ENCODE results near the gene KLHL24. TPM values are rescaled to one million over a fixed set of nuclear protein-coding genes. Genes with fewer than 3 reads are reported as not detected.
"Not testable (repeated sequence)": the region's sequence is repeated elsewhere in the genome, so short reads cannot be mapped to it uniquely, and the experiment has no call there.

Gene KLHL24
- polyA plus RNA-seq, 1 experiment: 11.0 TPM

DNA sequence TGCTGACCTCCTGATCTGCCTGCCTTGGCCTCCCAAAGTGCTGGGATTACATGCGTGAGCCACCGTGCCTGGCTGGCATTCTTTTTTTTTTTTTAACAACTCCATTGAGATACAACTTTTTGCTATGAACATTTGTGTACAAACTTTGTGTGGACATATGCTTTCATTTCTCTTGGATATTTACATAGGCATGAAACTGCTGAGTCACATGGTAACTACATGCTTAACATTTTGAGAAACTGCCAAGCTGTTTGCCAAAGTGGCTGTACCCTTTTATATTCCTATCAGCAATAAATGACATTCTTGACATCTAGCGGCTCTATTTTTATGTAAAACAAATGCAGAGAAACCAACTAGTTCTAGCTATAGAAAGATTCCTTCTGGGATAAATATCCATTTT, 53.5 kb downstream of the KLHL24 start:
- POLR2A ChIA-PET: no interaction called here
- Histone ChIP-seq H3K27me3 (ENCODE audit: control insufficient read depth, insufficient read depth, low read length) (no peaks in the 10 kb centered on the region), H3K36me3 (ENCODE audit: control insufficient read depth, insufficient read depth, low read length) (no peaks in the 10 kb centered on the region), H3K4me3 (ENCODE audit: low read depth, low read length) (no peak overlapping the region)
- CTCF ChIA-PET: no interaction called here
- TF ChIP-seq, protein P1, sequence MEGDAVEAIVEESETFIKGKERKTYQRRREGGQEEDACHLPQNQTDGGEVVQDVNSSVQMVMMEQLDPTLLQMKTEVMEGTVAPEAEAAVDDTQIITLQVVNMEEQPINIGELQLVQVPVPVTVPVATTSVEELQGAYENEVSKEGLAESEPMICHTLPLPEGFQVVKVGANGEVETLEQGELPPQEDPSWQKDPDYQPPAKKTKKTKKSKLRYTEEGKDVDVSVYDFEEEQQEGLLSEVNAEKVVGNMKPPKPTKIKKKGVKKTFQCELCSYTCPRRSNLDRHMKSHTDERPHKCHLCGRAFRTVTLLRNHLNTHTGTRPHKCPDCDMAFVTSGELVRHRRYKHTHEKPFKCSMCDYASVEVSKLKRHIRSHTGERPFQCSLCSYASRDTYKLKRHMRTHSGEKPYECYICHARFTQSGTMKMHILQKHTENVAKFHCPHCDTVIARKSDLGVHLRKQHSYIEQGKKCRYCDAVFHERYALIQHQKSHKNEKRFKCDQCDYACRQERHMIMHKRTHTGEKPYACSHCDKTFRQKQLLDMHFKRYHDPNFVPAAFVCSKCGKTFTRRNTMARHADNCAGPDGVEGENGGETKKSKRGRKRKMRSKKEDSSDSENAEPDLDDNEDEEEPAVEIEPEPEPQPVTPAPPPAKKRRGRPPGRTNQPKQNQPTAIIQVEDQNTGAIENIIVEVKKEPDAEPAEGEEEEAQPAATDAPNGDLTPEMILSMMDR (IDR thresholded peaks at IDR 0.05; ENCODE audit: insufficient read depth, low read depth, low read length): no peak
- DNase-seq (ENCODE audit: low read depth): no peak

DNA sequence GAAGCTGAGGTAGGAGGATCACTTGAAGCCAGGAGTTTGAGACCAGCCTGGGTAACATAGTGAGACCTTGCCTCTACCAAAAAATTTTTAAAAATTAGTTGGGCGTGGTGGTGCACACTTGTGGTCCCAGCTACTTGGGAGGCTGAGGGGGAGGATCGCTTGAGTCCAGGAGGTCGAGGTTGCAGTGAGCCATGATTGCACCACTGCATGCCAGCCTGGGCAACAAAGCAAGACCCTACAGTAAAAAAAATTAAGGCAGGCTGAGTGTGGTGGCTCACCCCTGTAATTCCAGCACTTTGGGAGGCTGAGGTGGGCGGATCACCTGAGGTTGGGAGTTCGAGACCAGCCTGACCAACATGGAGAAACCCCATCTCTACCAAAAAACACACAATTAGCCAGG, 54.2 kb downstream of the KLHL24 start:
- POLR2A ChIA-PET; H3K27me3 ChIP-seq (ENCODE audit: control insufficient read depth, insufficient read depth, low read length): not testable (repeated sequence)

DNA sequence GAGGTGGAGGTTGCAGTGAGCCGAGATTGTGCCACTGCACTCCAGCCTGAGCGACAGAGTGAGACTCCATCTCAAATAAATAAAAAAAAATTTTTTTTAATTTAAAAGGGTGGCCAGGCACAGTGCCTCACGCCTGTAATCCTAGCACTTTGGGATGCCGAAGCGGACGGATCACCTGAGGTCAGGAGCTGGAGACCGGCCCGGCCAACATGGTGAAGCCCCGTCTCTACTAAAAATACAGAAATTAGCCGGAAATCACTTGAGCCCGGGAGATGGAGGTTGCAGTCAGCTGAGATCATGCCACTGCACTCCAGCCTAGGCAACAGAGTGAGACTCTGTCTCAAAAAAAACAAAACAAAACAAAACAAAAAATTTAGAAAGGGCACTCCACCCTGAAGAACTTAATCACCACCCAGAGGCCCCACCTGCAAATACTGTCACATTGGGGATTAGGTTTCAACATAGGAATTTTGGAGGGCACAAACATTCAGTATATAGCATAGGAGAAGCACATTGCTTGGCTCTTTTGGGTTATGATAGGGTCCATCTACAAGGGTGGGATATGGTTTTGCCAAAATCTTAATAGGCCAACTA, 55.1 kb downstream of the KLHL24 start:
- no peaks in the 10 kb centered on the region for H3K36me3 ChIP-seq (ENCODE audit: control insufficient read depth, insufficient read depth, low read length)
- TF ChIP-seq, protein P1 (IDR thresholded peaks at IDR 0.05; ENCODE audit: insufficient read depth, low read depth, low read length): no peak
- DNase-seq (ENCODE audit: low read depth): no peak
- H3K4me3 ChIP-seq (ENCODE audit: low read depth, low read length): no peak overlapping the region
- ChIA-PET POLR2A (no interaction called here), CTCF (no interaction called here)
- no peaks in the 10 kb centered on the region for H3K27me3 ChIP-seq (ENCODE audit: control insufficient read depth, insufficient read depth, low read length)

More for the DNA sequence above, 54.2 kb downstream of the KLHL24 start:
- H3K36me3 ChIP-seq (ENCODE audit: control insufficient read depth, insufficient read depth, low read length); H3K4me3 ChIP-seq (ENCODE audit: low read depth, low read length); CTCF ChIA-PET; DNase-seq (ENCODE audit: low read depth): not testable (repeated sequence)

DNA sequence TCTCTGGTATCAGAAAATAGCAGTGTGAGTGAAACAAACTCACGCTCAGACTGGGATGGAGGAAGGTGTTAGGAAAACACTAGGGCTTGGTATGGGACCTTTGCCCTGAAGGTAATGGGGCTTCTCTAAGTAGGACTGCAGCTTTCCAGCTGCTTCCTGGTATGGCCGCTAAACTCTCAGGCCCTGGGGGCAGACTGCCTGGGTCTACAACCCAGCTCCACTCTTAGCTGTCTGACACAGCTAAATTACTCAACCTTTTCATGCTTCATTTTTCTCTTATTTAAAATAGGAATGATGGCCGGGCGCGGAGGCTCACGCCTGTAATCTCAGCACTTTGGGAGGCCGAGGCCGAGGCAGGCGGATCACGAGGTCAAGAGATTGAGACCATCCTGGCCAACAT, 57.0 kb downstream of the KLHL24 start:
- ChIA-PET CTCF (no interaction called here), POLR2A (no interaction called here)
- Histone ChIP-seq H3K36me3 (ENCODE audit: control insufficient read depth, insufficient read depth, low read length) (no peaks in the 10 kb centered on the region), H3K4me3 (ENCODE audit: low read depth, low read length) (no peak overlapping the region), H3K27me3 (ENCODE audit: control insufficient read depth, insufficient read depth, low read length) (no peaks in the 10 kb centered on the region)
- TF ChIP-seq, protein P1 (IDR thresholded peaks at IDR 0.05; ENCODE audit: insufficient read depth, low read depth, low read length): no peak
- DNase-seq (ENCODE audit: low read depth): no peak

DNA sequence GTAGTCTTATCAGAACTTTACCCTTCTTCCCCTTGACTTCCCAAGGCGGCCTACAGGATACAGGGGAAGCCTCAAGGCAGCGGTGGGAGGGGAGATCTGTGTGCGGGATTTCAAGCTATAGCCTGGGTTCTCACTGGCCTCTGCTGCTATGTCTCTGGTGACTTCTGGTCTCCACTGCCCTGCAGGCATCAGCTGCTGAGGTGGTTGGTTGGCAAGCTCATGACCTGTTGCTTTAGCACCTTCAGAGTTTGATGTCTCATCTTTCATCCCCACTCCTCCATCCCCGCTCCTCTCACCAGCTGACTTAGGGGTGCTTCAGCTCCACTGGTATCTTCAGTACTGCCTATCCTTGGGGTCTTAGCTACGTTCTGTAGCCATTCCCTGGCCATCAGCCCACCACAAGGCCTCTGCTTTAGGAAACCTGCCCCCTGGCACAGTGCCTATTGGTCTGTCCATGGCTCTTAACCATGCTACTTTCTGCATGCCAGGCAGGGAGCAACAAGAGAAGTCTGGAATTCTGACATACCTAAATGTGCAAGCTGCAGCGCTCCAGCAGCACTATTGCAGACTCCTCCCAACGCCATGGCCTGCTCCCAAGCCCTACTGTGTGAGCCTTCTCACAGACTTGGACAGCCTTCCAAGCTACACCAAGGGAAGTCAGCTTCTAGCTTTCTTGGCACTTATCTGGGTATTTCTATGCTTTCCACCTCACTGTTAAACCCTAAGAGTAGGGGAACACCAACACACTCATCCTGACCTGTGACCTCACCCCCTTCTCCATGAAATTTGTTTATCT, 60.3 kb downstream of the KLHL24 start:
- CTCF ChIA-PET: interaction anchor here (0.6 to 1.5 kb wide), 2 partner anchors 43 to 449 kb away, joined by 3 read pairs; no protein-coding TSS in a partner anchor
- POLR2A ChIA-PET: interaction anchor here (0.6 kb wide), 1 partner anchor 126 kb away, joined by 7 read pairs; no protein-coding TSS in a partner anchor
- Histone ChIP-seq H3K36me3 (ENCODE audit: control insufficient read depth, insufficient read depth, low read length) (no peaks in the 10 kb centered on the region), H3K4me3 (ENCODE audit: low read depth, low read length) (no peak overlapping the region), H3K27me3 (ENCODE audit: control insufficient read depth, insufficient read depth, low read length) (no peaks in the 10 kb centered on the region)
- TF ChIP-seq, protein P1 (IDR thresholded peaks at IDR 0.05; ENCODE audit: insufficient read depth, low read depth, low read length): no peak
- DNase-seq (ENCODE audit: low read depth): no peak
